ENCODE data around the gene FRMD4A. TPM values are rescaled to one million over a fixed set of nuclear protein-coding genes. Genes with fewer than 3 reads are reported as not detected.
A peak's percentile ranks its signal among the peaks of the same experiment; 100 is the strongest.

FRMD4A gene
- total and polyA plus RNA-seq, 12 donors, result 17.4 to 43.4 (median 30.3) TPM

GRCh38 chr10:13890233-13891127 lies 440.2 kb downstream of the FRMD4A start:
- TF ChIP-seq CTCF (IDR thresholded peaks at IDR 0.05), result no peak
- H3K4me1 ChIP-seq, result peaks cover 0 to 54% (median 21%) of the 10 kb centered on the region in 9 donors
- ATAC-seq (peak; percentile 20 to 73 (median 52)), DNase-seq (peak in 1 of 2 donors; percentile 32)
- H3K27me3 ChIP-seq, result peaks cover 0 to 43% (median 0%) of the 10 kb centered on the region in 7 donors
- 12 to 18% methylated on average over 26 of the region's 26 CpGs for WGBS, 2 donors
- H3K36me3 ChIP-seq, result no peaks in the 10 kb centered on the region
- no peaks in the 10 kb centered on the region for H3K9me3 ChIP-seq
- H3K4me3 ChIP-seq, result peak overlapping the region; percentile 36 to 75 (median 65)
- intact Hi-C loops (cut with DNase I), result loop anchor here in 3 of 10 donors (5.0 to 10.0 kb wide), 4 partner anchors 102 to 202 kb away; no protein-coding TSS in a partner anchor
- H3K27ac ChIP-seq, result peak overlapping the region; percentile 58 to 91 (median 82)

- H3K4me1 ChIP-seq, result peaks cover 0 to 66% (median 28%) of the 10 kb centered on the region in 9 donors
These were observed 443.0 kb downstream of the FRMD4A start for GRCh38 chr10:13887761-13888160.

GRCh38 chr10:13885238-13885990 lies 445.3 kb downstream of the FRMD4A start:
- Histone ChIP-seq H3K9me3 (no peaks in the 10 kb centered on the region), H3K36me3 (no peaks in the 10 kb centered on the region), H3K4me3 (no peak overlapping the region), H3K4me1 (peaks cover 4 to 68% (median 39%) of the 10 kb centered on the region in 9 donors), H3K27me3 (peaks cover 0 to 6% (median 0%) of the 10 kb centered on the region in 7 donors), H3K27ac (peak overlapping the region in 1 of 10 donors; percentile 45)
- no peak for TF ChIP-seq CTCF (IDR thresholded peaks at IDR 0.05)
- intact Hi-C loops (cut with DNase I), result loop anchor here in 2 of 10 donors (5.0 to 10.0 kb wide), 2 partner anchors 81 to 98 kb away; no protein-coding TSS in a partner anchor
- no peak for ATAC-seq
- 90 to 95% methylated on average over 9 of the region's 9 CpGs for WGBS, 2 donors
- no peak for DNase-seq

More at GRCh38 chr10:13887761-13888160, 443.0 kb downstream of the FRMD4A start:
- intact Hi-C loops (cut with DNase I), result loop anchor here in 2 of 10 donors (5.0 to 10.0 kb wide), 2 partner anchors 83 to 100 kb away; no protein-coding TSS in a partner anchor
- peak in 1 of 8 donors; percentile 32 for ATAC-seq
- H3K27me3 ChIP-seq, result peaks cover 0 to 27% (median 0%) of the 10 kb centered on the region in 7 donors
- no peaks in the 10 kb centered on the region for H3K9me3 ChIP-seq
- peak overlapping the region in 3 of 10 donors; percentile 7 to 61 (median 37) for H3K27ac ChIP-seq
- no peak overlapping the region for H3K4me3 ChIP-seq
- WGBS, 2 donors, result 65 to 74% methylated on average over 4 of the region's 4 CpGs
- no peaks in the 10 kb centered on the region for H3K36me3 ChIP-seq
- no peak for DNase-seq
- TF ChIP-seq CTCF (IDR thresholded peaks at IDR 0.05), result no peak

Measured in heart right ventricle (tissue), 16 donors.